DMS53 treated with DMSO at 0.1 percent for 48 hours (cell line): ENCODE data around the gene BDP1.
"Not testable (repeated sequence)": the region's sequence is repeated elsewhere in the genome, so short reads cannot be mapped to it uniquely, and the experiment has no call there.

Experiments used
- DNase-seq: peaks from one replicate; lab custom pipeline; 2025; ENCODE audit not compliant: unreplicated experiment; lab: John Stamatoyannopoulos, UW

The BDP1 gene, protein sequence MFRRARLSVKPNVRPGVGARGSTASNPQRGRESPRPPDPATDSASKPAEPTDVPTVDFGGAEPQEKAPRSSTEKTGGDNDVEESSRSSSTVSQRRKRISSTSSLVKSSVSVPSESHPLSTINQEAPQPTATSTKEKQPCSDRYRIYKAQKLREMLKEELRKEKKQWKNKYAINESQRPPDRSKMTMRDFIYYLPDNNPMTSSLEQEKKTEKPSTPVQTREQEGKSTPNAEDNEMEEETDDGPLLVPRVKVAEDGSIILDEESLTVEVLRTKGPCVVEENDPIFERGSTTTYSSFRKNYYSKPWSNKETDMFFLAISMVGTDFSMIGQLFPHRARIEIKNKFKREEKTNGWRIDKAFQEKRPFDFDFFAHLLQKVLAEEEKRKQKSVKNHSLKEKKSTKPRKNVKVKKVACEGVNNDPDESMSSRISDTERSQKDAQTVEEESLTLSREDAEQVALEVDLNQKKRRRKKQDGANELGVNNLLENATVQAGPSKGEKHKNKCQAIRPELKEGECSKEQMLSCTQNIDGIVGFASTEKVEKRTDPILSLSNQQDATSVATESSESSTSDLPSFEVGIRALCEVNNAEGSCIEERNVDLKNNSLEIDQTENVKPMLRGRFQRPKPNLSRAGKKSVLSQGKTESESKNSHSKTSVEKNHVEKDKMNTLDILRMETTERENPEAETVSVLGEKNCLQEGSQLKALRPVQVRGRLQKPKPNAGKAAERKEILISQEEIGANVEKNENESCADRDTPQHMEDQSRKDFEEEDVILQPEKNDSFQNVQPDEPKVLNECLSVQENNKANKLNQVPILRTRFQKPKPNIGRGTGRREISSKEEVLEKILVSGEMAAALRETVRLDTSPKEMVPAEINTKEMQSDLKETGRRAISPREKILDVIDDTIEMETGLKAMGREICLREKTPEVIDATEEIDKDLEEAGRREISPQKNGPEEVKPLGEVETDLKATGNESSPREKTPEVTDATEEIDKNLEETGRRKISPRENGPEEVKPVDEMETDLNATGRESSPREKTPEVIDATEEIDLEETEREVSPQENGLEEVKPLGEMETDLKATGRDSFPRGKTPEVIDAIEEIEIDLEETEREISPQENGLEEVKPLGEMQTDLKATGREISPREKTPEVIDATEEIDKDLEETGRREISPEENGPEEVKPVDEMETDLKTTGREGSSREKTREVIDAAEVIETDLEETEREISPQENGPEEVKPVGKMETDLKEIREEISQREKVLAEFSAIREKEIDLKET (N-terminal part only)

DNA sequence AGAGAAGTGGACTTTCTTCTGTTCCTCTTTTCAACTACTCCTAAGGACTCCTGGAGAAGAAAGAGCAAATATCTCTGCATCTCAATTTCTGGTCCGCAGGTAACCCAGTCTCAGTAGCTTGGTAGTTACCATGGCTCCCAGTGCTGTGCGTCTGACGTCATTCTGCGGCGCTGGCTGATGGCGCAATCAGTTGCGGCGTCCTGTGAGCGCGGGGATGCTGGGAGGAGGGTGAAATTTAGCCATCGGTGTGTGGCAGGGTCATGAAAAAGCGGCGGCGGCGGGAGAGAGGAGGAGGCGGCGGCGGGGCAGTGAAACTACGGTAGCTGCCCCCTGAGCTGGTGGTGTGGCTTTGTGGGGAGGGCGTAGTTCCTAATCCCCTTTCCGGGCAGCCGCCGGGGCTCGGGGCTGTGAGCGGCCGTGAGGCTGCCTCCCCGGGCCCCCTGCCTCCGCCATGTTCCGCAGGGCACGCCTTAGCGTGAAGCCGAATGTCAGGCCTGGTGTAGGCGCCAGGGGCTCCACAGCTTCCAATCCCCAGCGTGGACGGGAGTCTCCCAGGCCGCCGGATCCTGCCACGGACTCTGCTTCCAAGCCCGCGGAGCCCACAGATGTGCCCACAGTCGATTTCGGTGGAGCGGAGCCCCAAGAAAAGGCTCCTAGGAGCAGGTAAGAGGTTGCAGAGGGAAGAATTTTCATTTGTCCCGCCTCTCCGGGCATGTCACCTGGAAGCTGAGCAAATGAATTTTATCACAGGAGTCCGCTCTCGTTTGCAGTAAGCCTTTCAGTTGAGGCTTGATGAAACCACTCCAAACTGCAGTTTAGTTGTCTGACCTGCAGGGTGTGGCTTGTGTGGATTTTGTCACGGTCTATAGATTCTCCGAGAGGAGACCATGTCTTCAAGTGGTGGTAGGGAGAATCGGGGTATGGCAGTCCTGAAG, at the start of gene BDP1:
Gene BDP1 (plus strand): TSS at position 225 of the 935 bp plus-strand sequence. CDS start 227 bp downstream, at position 452.
- DNase-seq, result peak; percentile 87

DNA sequence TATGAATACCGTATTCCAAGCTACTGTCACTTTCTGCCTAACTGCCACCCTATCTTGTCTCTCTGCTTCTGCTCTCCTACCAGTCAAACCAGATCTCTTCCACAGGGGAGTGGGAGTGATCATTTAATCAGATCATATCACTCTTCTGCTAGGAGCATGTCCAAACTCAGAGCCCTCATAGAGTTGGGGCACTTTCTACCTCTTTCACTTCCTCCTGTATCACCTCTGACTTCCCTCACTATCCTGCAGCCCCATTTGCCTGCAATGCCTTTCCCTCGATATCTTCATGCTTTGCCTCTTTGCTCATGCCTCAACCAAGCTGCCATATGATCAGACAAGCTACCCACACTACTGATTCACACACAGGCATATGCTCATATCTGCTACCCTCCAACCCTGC, 45.4 kb upstream of the BDP1 start:
- not testable (repeated sequence) for DNase-seq

DNA sequence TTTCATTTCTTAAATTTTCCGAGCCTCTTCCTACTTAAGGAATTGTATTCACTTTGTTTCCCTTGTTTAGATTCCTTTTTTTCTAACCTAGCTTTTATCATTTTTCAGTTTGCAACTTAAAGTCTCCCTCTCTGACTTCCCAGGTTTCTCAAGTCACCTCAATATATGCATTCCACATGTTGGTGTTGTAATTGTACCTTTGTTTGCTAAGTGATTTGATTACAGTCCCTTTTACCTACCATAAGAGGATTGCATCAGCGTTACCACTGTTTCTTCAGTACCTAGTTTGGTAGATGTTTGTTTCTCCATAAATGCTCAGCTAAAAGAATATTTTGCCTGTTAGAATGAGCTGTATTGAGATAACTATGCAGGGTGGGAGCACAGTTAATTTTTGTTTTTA, 39.8 kb upstream of the BDP1 start:
- DNase-seq, result not testable (repeated sequence)

DNA sequence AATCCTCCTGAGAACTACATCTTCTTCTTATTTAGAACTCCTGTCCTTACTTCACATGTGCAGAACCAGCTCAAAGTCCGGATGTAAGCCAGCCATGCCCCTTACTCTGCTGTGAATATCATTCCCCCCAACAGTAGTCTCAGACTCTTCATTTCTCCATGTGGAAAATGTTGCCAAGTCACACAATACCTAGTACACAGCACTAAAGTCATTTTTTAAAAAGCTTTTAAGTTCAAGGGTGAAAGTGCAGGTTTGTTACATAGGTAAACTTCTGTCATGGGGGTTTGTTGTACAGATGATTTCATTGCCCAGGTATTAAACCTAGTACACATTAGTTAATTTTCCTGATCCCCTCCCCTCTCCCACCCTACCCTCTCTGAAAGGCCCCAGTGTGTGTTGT, 37.4 kb upstream of the BDP1 start:
- DNase-seq, result not testable (repeated sequence)

DNA sequence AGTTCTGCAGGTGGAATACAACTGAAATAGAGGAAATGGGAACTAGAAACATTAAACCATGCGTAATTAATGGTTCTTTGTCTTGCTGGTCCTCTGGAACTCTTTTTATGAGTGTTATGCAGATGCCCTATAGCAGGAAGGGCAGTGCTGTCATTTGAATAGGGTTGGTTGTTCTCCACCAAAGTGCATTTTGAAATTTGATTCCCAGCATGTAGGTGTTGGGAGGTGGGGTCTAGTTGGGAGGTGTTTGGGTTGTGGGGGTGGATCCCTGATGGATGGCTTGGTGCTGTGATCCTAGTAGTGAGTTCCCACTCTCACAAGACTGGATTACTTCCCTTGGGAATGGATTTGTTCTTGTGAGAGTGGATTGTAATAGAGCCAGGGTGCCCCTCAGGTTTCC, 34.2 kb upstream of the BDP1 start:
- not testable (repeated sequence) for DNase-seq

DNA sequence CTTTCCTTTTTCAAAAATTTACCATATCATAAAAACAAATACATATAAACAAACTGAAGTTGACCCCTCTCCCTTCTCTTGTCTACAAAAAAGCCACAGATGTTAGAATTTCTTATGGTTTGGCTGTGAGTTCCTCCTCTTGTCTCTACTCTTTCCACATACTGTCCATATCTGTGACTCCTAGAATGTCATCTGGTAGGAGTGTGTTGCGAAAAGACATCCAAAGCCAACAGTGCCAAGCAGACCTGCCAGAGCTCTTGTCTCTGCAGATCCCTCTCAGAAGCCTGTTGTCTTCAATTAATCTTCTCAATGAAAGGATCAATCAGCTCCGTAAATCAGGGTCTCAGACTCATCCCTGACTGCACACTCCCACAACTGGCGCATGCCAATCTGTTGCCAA, 31.6 kb upstream of the BDP1 start:
- not testable (repeated sequence) for DNase-seq

DNA sequence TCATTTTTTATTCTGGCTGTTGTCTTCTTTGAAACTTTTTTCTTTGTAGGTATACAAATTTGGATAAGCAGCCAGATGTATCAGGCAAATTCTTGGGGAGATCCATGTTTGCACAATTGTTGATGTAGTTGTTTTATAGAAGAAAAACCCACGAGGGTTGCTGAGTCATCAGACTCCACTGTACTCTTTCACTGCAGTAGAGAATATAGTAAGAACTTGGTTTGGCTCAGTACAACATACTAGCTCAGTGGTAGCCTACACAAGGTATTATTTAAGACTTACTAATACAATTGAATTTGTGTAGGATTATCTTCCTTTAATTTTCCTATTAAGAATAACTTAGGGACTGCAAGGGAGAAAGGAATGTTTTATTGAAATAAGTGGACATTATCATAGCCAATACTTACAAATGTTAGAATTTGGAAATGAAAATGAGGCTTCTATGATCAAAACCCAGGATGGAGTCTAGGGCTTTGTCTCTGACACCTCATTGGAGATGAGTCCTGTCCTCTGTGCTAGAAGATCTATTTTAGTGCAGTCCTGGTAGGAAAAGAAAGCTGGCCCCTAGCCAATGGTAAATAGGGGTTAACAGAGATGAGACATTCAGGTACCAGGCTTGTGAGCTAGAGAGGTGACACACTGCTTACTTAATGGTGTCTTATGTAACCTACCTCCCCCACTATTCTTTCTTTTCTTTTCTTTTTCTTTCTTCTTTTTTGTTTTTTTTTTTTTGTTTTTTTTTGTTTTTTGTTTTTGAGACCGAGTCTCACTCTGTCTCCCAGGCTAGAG, 28.6 kb upstream of the BDP1 start:
- not testable (repeated sequence) for DNase-seq

DNA sequence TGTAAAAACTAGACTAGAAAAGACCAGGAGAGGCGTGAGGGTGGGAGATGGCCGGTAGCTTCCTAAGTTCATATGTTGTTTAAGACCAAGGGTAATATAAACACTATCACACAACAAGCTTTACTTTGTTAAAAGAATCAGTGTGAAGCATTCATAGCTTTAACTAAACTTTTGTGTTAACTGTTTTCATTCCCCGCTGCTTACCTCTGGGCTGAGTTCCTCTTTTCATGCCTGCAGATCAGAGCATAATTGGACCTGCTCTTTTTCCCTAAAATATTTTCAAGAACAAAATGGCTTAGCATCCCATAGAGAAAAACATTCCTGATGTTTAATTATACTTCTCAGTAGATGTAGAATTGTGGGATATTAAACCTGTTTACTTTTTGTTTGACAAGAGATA, 23.0 kb upstream of the BDP1 start:
- DNase-seq, result not testable (repeated sequence)

DNA sequence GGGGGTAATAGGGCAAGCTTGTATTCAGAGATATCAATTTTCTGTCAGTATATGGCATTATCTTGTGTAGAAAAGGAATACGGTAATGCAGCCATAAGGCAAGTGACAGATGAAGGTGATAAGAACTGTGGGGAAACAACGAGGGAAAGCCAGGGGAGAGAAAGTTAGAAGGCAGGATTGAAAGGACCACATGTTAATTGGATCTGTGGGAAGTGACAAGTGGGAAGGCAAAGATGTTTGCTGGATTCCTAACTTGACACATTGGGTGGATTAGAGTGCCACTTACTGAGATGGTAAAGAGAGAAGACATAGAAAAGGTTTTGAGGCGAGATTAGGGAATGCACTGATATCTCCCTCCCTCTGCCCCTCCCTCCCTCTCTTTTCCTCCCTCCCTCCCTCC, 20.6 kb upstream of the BDP1 start:
- DNase-seq, result not testable (repeated sequence)

DNA sequence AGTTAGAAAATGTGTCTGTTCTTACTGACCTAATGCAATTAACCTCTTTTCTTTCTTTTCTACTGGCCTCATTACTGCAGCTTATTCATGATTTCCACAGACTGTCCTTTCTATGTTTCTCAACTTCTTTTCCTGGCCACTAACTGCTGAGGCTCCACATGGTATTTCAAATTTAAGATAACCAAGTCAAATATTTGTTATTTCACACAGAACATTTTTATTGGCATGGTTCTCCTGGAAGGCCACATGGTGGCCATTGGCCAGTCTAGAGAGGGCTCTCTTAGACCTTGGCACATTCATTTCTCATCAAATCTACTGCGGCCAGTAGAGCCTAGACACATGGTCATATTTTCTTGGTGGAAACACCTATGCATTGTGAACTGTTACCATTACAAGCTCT, 13.9 kb upstream of the BDP1 start:
- not testable (repeated sequence) for DNase-seq

DNA sequence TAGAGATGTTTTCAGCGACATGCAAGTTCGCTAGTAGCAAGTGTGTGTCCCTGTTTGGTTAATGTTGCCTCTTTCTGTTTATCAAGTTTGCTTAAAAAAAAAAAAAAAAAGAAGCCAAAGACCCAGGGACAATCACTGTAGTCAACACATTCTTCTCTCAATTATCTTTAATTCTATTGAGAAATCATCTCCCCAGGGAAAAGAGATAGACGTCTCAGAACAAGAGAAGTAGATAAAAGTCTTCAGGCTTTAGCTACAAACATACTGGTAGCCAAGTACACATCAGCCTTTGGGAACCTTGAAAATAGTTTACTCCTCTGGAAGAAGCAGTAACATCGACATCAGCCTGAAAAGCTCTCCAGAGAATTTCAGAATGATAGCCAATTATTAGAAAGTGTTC, 11.6 kb upstream of the BDP1 start:
- DNase-seq, result not testable (repeated sequence)

DNA sequence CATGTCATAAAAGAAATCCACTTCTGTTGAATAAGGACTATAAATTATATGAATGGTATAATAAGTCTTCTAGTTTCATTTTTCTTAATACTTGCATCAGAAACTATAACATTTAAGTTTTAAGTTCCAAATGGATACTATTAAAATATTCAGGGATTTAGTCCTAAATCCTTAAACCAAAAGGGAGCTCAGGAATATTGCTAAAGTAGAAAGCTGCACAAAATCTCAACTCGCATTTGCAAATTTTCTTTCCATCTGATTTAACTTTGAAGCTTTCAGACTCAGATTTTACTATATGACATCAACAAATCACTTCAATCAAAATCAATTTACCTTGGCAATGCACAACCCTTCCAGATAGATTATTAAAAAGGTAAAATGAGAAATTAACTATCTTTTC, 10.4 kb upstream of the BDP1 start:
- DNase-seq, result not testable (repeated sequence)

DNA sequence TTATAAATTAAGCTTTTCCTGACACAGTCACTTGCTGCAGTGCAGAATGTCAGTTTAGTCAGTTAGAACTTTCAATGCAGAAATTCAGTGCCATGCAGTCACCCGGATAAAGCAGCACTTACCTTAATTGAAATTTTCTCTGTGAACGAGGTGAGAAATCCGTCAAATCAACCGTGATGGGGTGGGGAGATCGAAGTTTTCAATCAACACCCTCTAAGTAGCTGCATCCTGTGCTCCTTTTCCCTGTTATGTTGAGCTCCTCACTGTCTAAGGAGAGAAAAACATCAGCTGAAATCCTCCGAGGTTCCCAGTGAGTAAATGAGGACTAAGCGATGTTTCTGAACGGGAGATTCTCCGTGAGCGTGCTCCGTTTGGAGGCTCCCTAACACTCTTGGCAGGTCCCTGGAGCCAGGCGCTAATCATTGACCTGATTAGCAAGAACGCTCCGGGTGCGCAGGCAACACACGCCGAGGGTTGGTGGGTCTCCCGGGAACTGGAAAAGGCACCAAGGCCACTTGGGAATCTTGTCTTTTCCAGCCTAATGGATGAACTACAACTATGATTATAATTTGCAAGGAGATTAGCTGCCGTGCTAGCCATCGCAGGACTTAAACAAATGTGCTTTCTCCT, 9.8 kb upstream of the BDP1 start:
- not testable (repeated sequence) for DNase-seq

DNA sequence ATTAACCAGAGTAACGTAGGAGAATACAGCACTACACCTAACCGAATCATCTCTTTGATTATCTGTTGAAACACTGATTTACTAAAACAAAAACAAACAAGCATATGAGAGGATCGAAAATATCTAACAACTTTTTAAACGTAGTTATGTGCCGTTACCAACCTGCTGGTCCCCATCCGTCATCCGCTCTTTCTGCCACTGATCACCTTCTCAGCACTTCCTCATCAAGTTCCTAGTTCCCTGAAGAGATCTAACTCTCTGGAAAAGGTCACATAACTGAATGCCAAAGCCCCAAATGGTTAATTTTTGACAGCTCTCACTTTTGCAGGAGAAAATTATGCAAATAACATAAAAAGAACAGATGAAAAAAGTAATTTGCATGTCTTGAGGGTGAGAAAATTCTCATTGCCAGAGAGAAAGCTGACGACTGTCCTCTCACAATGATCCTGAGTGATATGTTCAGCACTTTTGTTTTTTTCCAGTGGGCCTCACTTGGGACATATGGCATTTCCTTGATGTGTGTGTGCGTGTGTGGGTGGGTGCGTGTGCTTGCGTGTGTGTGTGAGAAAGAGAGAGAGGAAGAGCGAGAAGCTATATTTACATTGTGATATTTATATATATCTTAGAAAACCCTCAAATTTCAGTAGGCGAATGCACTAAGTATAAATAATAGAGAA, 8.8 kb upstream of the BDP1 start:
- not testable (repeated sequence) for DNase-seq

DNA sequence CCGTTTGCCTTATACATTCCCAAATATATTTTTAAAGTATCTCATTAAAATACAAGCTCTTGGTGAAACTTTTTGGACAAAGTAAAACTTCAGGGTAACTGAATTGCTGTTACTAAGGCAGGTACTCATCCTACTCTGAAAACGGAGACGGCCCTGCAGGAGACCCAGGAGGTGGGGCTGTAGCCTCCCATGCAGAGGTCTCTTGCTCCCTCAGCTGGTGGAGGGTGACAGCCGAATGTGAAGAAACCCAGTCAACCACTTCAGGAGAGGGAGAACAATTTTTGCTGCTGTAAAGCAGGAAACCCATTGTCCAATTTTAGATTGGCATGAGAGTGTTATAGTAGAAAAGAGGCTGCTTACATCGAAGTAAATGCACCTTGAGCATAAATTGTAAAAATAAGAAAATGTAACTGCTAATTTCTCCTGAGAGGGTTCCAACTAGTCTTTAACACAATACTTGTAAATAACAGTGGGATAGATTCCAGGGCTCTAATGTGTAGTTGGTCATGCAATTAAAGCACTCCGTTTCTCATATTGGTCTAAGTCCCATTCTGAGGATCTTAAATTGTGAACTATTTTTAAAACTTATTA, 8.1 kb upstream of the BDP1 start:
- DNase-seq, result peak; percentile 43

DNA sequence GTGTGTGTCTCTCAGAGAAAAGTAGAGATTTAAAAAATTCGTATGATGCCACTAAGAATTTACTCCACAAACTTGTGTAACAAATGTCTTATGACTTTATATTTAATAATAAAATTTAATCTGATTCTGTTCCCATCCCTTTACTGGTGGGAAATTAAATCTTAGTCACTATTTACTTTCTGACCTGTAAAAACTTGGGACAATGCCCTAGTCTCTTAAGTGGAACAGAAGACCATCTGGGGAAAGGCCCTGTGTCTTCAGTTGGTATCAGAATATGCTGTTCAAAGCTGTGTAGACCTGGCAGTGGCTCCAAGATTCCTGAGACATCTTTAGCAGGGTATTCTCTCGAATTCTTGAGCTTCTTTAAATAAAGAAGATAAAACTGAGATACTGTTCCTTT, 2.6 kb upstream of the BDP1 start:
- no peak for DNase-seq

DNA sequence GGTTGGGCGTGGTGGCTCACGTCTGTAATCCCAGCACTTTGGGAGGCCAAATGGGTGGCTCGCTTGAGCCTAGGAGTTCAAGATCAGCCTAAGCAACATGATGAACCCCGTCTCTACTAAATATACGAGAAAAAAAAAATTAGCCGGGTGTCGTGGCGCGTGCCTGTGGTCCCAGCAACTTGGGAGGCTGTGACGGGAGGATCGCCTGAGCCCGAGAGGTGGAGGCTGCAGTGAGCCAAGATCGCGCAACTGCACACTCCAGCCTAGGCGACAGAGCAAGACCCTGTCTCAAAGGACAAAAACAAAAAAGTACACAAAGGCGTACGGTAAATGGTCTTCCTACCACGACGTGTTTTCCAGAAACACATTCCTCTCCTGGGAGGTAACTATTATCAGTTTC, 538 bp upstream of the BDP1 start:
- DNase-seq, result no peak

DNA sequence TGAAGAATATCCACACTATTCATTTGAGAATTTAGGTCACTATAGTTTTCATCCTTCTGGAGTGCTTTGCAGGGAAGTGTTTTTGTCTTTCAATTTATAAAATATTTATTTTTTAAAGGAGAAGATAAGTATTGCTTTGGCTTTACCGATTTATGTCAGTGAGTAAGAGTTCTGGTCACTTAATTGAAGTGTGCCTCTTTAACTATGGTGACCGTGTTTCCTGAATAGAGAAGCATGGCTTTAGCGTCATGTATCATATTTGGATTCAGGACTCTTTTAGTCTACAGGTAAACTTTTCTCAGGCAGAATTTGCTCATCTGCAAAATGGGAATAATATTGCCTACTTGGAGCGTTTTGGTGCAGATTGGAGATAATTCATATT, 902 bp downstream of the BDP1 start:
- peak; percentile 52 for DNase-seq
